ENCODE data around the gene OR4C6.

GRCh38 chr11:55673860-55674259, 11.9 kb downstream of the OR4C6 start:
- TF ChIP-seq EZH2 (IDR thresholded peaks at IDR 0.05; ENCODE audit: borderline replicate concordance, low read depth, low read length, poor library complexity, severe bottlenecking) (no peak), CTCF (conservative IDR thresholded peaks at IDR 0.05; ENCODE audit: low read depth, low read length) (no peak)
